Aorta (tissue), 5 donors: ENCODE results near the gene ZFP64. TPM values are rescaled to one million over a fixed set of nuclear protein-coding genes. Genes with fewer than 3 reads are reported as not detected.

Source experiments
- ATAC-seq: fragments of 200-7000 bp; cut with Tn5 transposase; one replicate; pipeline ENCODE4 v1.9.1; 2022; ENCODE audit warnings: moderate library complexity; ENCODE audit not compliant: low FRiP score
- DNase-seq, 2 donors: peaks; one replicate each; pipeline ENCODE4 v3.0.0-alpha.2; 2020
- H3K27ac ChIP-seq, 2 donors: one replicate each; pipeline ENCODE4 v1.5.1; 2013; ENCODE audit warnings: low read length in 2 of 2, mild to moderate bottlenecking in 2 of 2, moderate library complexity in 2 of 2, control low read depth in 1 of 2, inconsistent platforms in 1 of 2, low read depth in 1 of 2
- H3K27me3 ChIP-seq, 2 donors: one replicate each; pipeline ENCODE4 v1.6.1; 2013; ENCODE audit warnings: control low read depth in 1 of 2, low read length in 1 of 2, mild to moderate bottlenecking in 1 of 2, moderate library complexity in 1 of 2; ENCODE audit not compliant: insufficient read depth in 2 of 2, control insufficient read depth in 1 of 2
- H3K36me3 ChIP-seq, 2 donors: one replicate each; pipeline ENCODE4 v1.6.1; 2013; ENCODE audit warnings: control low read depth in 1 of 2, low read length in 1 of 2, mild to moderate bottlenecking in 1 of 2; ENCODE audit not compliant: insufficient read depth in 2 of 2, control insufficient read depth in 1 of 2
- H3K4me1 ChIP-seq, 2 donors: one replicate each; pipeline ENCODE4 v1.6.1; 2013; ENCODE audit warnings: low read length in 2 of 2, control low read depth in 1 of 2, mild to moderate bottlenecking in 1 of 2, moderate library complexity in 1 of 2; ENCODE audit not compliant: insufficient read depth in 2 of 2, control insufficient read depth in 1 of 2
- H3K4me3 ChIP-seq, 2 donors: one replicate each; pipeline ENCODE4 v1.5.1; 2013; ENCODE audit warnings: low read length in 2 of 2, control low read depth in 1 of 2, mild to moderate bottlenecking in 1 of 2
- H3K9me3 ChIP-seq: one replicate; pipeline ENCODE4 v1.6.1; 2013; ENCODE audit warnings: mild to moderate bottlenecking, low read length; ENCODE audit not compliant: control insufficient read depth
- WGBS, 2 donors: extraction: QIAGEN DNeasy Blood & Tissue Kit; methylation state at CpG; one replicate each; pipeline ENCODE4 v1.1.7; 2013; 5-methylcytosine and 5-hydroxymethylcytosine counted together
- intact Hi-C, 2 donors: fragments of 100-400 bp; cut with DNase I; formaldehyde crosslinking; loops; one replicate each; pipeline versions ENCODE4 v1.14.2 to v1.15.0; 2022
- polyA plus RNA-seq, 2 donors: library from polyadenylated mRNA; stranded (reverse); fragments of 200-250 nt; gene quantifications; one replicate each; pipeline ENCODE4 v1.2.3, GENCODE V29; 2013
- total RNA-seq, 2 donors: library from RNA; stranded (reverse); fragmentation: NEBNext Ultra II Directional; extraction: Animal tissue kit (Norgen Biotek cat#: 25700); gene quantifications; one replicate each; pipeline ENCODE4 v1.2.1, GENCODE V29; 2021
- donor health status: healthy with polysubstance abuse.
- donor health status: Bipolar disorder and iron deficiency.
- donor health status: DM: no; HTN: no; CAD: no.
- donor health status: DM: no; HTN: no; CAD: no.
- donor health status: DM: yes; HTN: yes; CAD: no.

The ZFP64 gene
- total and polyA plus RNA-seq, 4 donors: 3.4 to 13.5 (median 7.3) TPM

- H3K4me1 ChIP-seq: no peaks in the 10 kb centered on the region
- no peaks in the 10 kb centered on the region for H3K36me3 ChIP-seq
- no peak for DNase-seq
- 91% methylated on average over 39 of the region's 39 CpGs for WGBS, 2 donors
- H3K9me3 ChIP-seq: peaks cover 11% of the 10 kb centered on the region
- H3K4me3 ChIP-seq: no peak overlapping the region
- ATAC-seq: no peak
- H3K27ac ChIP-seq: no peak overlapping the region
- H3K27me3 ChIP-seq: no peaks in the 10 kb centered on the region
- intact Hi-C loops: no loop called here
Measured at GRCh38 chr20:52210037-52210990, 18.7 kb upstream of the ZFP64 start.

GRCh38 chr20:52209154-52209571 is 17.6 kb upstream of the ZFP64 start:
- WGBS, 2 donors: 25 to 30% methylated on average over 4 of the region's 4 CpGs
- Histone ChIP-seq H3K9me3 (peaks cover 11% of the 10 kb centered on the region), H3K36me3 (no peaks in the 10 kb centered on the region), H3K27me3 (no peaks in the 10 kb centered on the region), H3K27ac (no peak overlapping the region), H3K4me1 (no peaks in the 10 kb centered on the region), H3K4me3 (no peak overlapping the region)
- intact Hi-C loops: no loop called here
- ATAC-seq (no peak), DNase-seq (no peak)

- ATAC-seq (no peak), DNase-seq (no peak)
- Histone ChIP-seq H3K9me3 (peaks cover 6% of the 10 kb centered on the region), H3K36me3 (no peaks in the 10 kb centered on the region), H3K27me3 (no peaks in the 10 kb centered on the region), H3K4me1 (no peaks in the 10 kb centered on the region), H3K4me3 (no peak overlapping the region), H3K27ac (no peak overlapping the region)
- intact Hi-C loops: no loop called here
- 89% methylated on average over 3 of the region's 3 CpGs for WGBS, 2 donors
Measured at GRCh38 chr20:52207020-52207810, 15.6 kb upstream of the ZFP64 start.

DNA sequence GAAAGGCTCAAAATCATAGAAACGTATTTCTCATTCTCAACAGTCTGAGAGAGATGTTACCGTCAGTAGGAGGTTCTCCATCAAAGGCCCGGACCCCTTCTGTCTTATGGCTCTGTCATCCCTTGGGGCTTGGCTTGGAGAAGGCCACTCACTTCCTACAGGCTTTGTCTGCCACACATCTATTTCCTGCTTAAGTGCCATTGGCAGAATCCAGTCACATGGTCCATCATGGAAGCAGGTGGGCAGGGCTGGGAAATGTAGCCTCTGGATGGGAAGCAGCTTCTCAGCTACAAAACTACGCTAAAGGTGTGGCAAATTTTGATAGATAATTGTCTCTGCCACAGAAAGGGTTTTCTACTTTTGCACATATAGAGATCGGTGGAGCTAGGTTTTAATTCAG is 12.6 kb upstream of the ZFP64 start:
- intact Hi-C loops: no loop called here
- H3K4me3 ChIP-seq: no peak overlapping the region
- H3K4me1 ChIP-seq: no peaks in the 10 kb centered on the region
- H3K27ac ChIP-seq: no peak overlapping the region
- WGBS, 2 donors: 92 to 95% methylated on average over 5 of the region's 5 CpGs
- H3K36me3 ChIP-seq: no peaks in the 10 kb centered on the region
- ATAC-seq (no peak), DNase-seq (no peak)
- H3K9me3 ChIP-seq: peaks cover 3% of the 10 kb centered on the region
- no peaks in the 10 kb centered on the region for H3K27me3 ChIP-seq

DNA sequence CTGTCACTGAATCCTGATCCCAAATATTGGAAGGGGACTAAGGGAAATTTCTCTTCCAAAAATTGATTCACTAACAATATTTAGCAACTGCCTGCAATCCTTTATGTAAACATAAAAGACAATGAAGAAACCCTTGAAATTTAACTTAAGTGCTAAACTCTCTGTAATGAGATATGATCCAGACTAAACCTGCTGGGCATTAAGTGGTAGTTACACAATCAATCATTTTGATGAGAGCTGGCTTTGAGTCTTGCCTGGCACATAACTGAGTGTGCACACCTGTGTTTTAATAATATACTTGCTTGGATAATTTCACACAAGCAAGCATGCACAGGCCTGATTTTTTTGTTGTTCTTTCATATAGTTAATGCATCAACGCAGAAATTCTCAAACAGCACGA is 9.8 kb upstream of the ZFP64 start:
- intact Hi-C loops: no loop called here
- no peak for DNase-seq
- no peaks in the 10 kb centered on the region for H3K36me3 ChIP-seq

DNA sequence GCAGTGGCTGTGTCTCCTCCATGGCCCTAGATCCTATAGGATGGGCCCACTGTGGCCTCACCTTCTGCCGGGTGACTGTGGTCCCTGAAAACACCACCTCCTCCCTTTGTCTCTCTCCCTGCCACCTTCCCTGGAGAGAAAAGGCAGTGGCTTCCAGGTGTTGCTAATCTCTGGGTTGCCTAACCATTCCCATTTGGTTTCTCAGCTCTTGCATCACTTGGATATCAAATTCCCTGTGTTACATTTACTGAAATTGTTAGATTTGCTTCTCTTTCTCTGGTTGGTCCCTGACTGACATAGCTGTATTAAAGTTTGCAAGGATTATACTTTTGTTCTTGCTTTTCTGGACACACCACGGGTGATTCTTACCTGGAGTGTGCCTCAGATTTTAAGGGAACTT is 9.3 kb upstream of the ZFP64 start:
- ATAC-seq (no peak), DNase-seq (no peak)
- Histone ChIP-seq H3K4me3 (no peak overlapping the region), H3K9me3 (peaks cover 1% of the 10 kb centered on the region), H3K36me3 (no peaks in the 10 kb centered on the region), H3K4me1 (no peaks in the 10 kb centered on the region), H3K27ac (no peak overlapping the region), H3K27me3 (peaks cover 0 to 1% of the 10 kb centered on the region in 2 donors)
- intact Hi-C loops: no loop called here
- WGBS, 2 donors: 75 to 79% methylated on average over 2 of the region's 2 CpGs

More for the DNA sequence above, 9.8 kb upstream of the ZFP64 start:
- H3K9me3 ChIP-seq: peaks cover 1% of the 10 kb centered on the region
- no peak overlapping the region for H3K4me3 ChIP-seq
- H3K27ac ChIP-seq: no peak overlapping the region
- H3K27me3 ChIP-seq: peaks cover 0 to 1% of the 10 kb centered on the region in 2 donors
- no peak for ATAC-seq
- 88 to 90% methylated on average over 2 of the region's 2 CpGs for WGBS, 2 donors
- no peaks in the 10 kb centered on the region for H3K4me1 ChIP-seq

GRCh38 chr20:52196845-52197244 is 5.3 kb upstream of the ZFP64 start:
- Histone ChIP-seq H3K4me3 (no peak overlapping the region), H3K27me3 (peaks cover 0 to 1% of the 10 kb centered on the region in 2 donors), H3K9me3 (no peaks in the 10 kb centered on the region), H3K36me3 (no peaks in the 10 kb centered on the region), H3K4me1 (no peaks in the 10 kb centered on the region), H3K27ac (no peak overlapping the region)
- intact Hi-C loops: no loop called here
- ATAC-seq: no peak
- DNase-seq: no peak
- 94 to 96% methylated on average over 3 of the region's 3 CpGs for WGBS, 2 donors

GRCh38 chr20:52193886-52194545 is 2.4 kb upstream of the ZFP64 start:
- ATAC-seq (no peak), DNase-seq (no peak)
- Histone ChIP-seq H3K27me3 (peaks cover 0 to 1% of the 10 kb centered on the region in 2 donors), H3K4me1 (no peaks in the 10 kb centered on the region), H3K9me3 (no peaks in the 10 kb centered on the region), H3K36me3 (no peaks in the 10 kb centered on the region), H3K4me3 (no peak overlapping the region), H3K27ac (no peak overlapping the region)
- intact Hi-C loops: no loop called here
- WGBS, 2 donors: 91% methylated on average over 9 of the region's 9 CpGs
